Activated CD4-positive, alpha-beta memory T cell treated with anti-CD3 and anti-CD28 coated beads, Interleukin-2, amount 10 ng/mL, durations not matched to agents 7 days and 5 days (primary cell): Measurements from ENCODE around the gene TTLL4. TPM values are rescaled to one million over a fixed set of nuclear protein-coding genes. Genes with fewer than 3 reads are reported as not detected.
"Not testable (repeated sequence)": the region's sequence is repeated elsewhere in the genome, so short reads cannot be mapped to it uniquely, and the experiment has no call there.

Source experiments
- CTCF ChIA-PET: fragments of 350-600 bp; sonication (Branson Sonifier 250); formaldehyde crosslinking; loops from one replicate; lab custom pipeline; 2021; ENCODE audit warnings: antibody characterized with exemption, inconsistent platforms; lab: Charles Lee
- POLR2A ChIA-PET: fragments of 350-600 bp; sonication (Branson Sonifier 250); formaldehyde crosslinking; loops from one replicate; lab custom pipeline; 2021; ENCODE audit warnings: antibody characterized with exemption; lab: Charles Lee
- DNase-seq: peaks from one replicate; pipeline ENCODE4 v3.0.0-alpha.2; 2020
- H3K27ac Mint-ChIP-seq: one replicate; pipeline ENCODE4 v1.8.0; 2021; ENCODE audit warnings: mild to moderate bottlenecking, mixed read lengths
- H3K27me3 Mint-ChIP-seq: one replicate; pipeline ENCODE4 v1.8.0; 2021; ENCODE audit warnings: mixed read lengths
- H3K36me3 Mint-ChIP-seq: one replicate; pipeline ENCODE4 v1.8.0; 2021; ENCODE audit warnings: low read depth, mixed read lengths
- H3K4me1 Mint-ChIP-seq: one replicate; pipeline ENCODE4 v1.8.0; 2021; ENCODE audit warnings: mixed read lengths
- H3K4me3 Mint-ChIP-seq: one replicate; pipeline ENCODE4 v1.8.0; 2021; ENCODE audit warnings: mild to moderate bottlenecking, mixed read lengths
- H3K9me3 Mint-ChIP-seq: one replicate; pipeline ENCODE4 v1.8.0; 2021; ENCODE audit warnings: mixed read lengths
- total RNA-seq, 2 experiments: library from RNA; stranded (reverse); gene quantifications; one replicate each; pipeline ENCODE4 v1.2.3, GENCODE V29; 2021

The TTLL4 gene
- total RNA-seq, 2 experiments from 2014 or later, result 27.6 to 29.2 TPM

GRCh38 chr2:218754201-218754600, 43.6 kb downstream of the TTLL4 start:
- no peak overlapping the region for H3K27ac Mint-ChIP-seq
- no peaks in the 10 kb centered on the region for H3K4me1 Mint-ChIP-seq
- H3K27me3 Mint-ChIP-seq, result no peaks in the 10 kb centered on the region
- H3K4me3 Mint-ChIP-seq, result no peak overlapping the region
- POLR2A ChIA-PET, result no interaction called here
- no peaks in the 10 kb centered on the region for H3K9me3 Mint-ChIP-seq
- no peak for DNase-seq
- H3K36me3 Mint-ChIP-seq, result peaks cover 37% of the 10 kb centered on the region
- CTCF ChIA-PET, result interaction anchor here (1.0 to 1.4 kb wide), 2 partner anchors 27 to 44 kb away, joined by 3 read pairs; partner anchors contain the start of gene TTLL4

- no peak overlapping the region for H3K4me3 Mint-ChIP-seq
- ChIA-PET POLR2A (no interaction called here), CTCF (interaction anchor here (1.4 kb wide), 1 partner anchor 44 kb away, joined by 3 read pairs; the partner anchor contains the start of gene TTLL4)
- no peaks in the 10 kb centered on the region for H3K9me3 Mint-ChIP-seq
- peaks cover 34% of the 10 kb centered on the region for H3K36me3 Mint-ChIP-seq
- H3K27me3 Mint-ChIP-seq, result no peaks in the 10 kb centered on the region
- H3K4me1 Mint-ChIP-seq, result no peaks in the 10 kb centered on the region
- H3K27ac Mint-ChIP-seq, result no peak overlapping the region
- no peak for DNase-seq
Observed at GRCh38 chr2:218754781-218755180, 44.1 kb downstream of the TTLL4 start.

GRCh38 chr2:218755198-218755566, 44.5 kb downstream of the TTLL4 start:
- Mint-ChIP-seq H3K27ac (no peak overlapping the region), H3K27me3 (no peaks in the 10 kb centered on the region), H3K4me3 (no peak overlapping the region), H3K9me3 (no peaks in the 10 kb centered on the region), H3K36me3 (peaks cover 30% of the 10 kb centered on the region), H3K4me1 (no peaks in the 10 kb centered on the region)
- CTCF ChIA-PET, result interaction anchor here (1.4 kb wide), 1 partner anchor 45 kb away, joined by 3 read pairs; the partner anchor contains the start of gene TTLL4
- POLR2A ChIA-PET, result no interaction called here
- no peak for DNase-seq

- H3K27ac Mint-ChIP-seq, result no peak overlapping the region
- no peaks in the 10 kb centered on the region for H3K9me3 Mint-ChIP-seq
- POLR2A ChIA-PET, result no interaction called here
- no peaks in the 10 kb centered on the region for H3K27me3 Mint-ChIP-seq
- H3K4me1 Mint-ChIP-seq, result no peaks in the 10 kb centered on the region
- CTCF ChIA-PET, result no interaction called here
- DNase-seq, result no peak
- no peak overlapping the region for H3K4me3 Mint-ChIP-seq
- H3K36me3 Mint-ChIP-seq, result peaks cover 25% of the 10 kb centered on the region
Observed at GRCh38 chr2:218755567-218756404, 45.2 kb downstream of the TTLL4 start.

GRCh38 chr2:218756599-218757377, 46.2 kb downstream of the TTLL4 start:
- DNase-seq, result no peak
- Mint-ChIP-seq H3K9me3 (no peaks in the 10 kb centered on the region), H3K4me1 (no peaks in the 10 kb centered on the region), H3K27me3 (no peaks in the 10 kb centered on the region), H3K36me3 (peaks cover 20% of the 10 kb centered on the region), H3K27ac (no peak overlapping the region), H3K4me3 (no peak overlapping the region)
- CTCF ChIA-PET, result no interaction called here
- POLR2A ChIA-PET, result interaction anchor here (0.8 kb wide), 1 partner anchor 10 kb away, joined by 3 read pairs; no protein-coding TSS in a partner anchor

- Mint-ChIP-seq H3K9me3 (peaks cover 1% of the 10 kb centered on the region), H3K36me3 (no peaks in the 10 kb centered on the region), H3K4me3 (no peak overlapping the region), H3K4me1 (no peaks in the 10 kb centered on the region), H3K27me3 (no peaks in the 10 kb centered on the region), H3K27ac (no peak overlapping the region)
- ChIA-PET CTCF (no interaction called here), POLR2A (no interaction called here)
- no peak for DNase-seq
Observed at GRCh38 chr2:218761795-218762194, 51.2 kb downstream of the TTLL4 start.

GRCh38 chr2:218772759-218773158, 62.1 kb downstream of the TTLL4 start:
- Mint-ChIP-seq H3K9me3 (peaks cover 13% of the 10 kb centered on the region), H3K36me3 (peaks cover 12% of the 10 kb centered on the region)
- H3K27ac Mint-ChIP-seq, DNase-seq, POLR2A ChIA-PET, H3K4me3 Mint-ChIP-seq, H3K27me3 Mint-ChIP-seq, H3K4me1 Mint-ChIP-seq: not testable (repeated sequence)
- CTCF ChIA-PET, result interaction anchor here (1.0 kb wide), 1 partner anchor 75 kb away, joined by 3 read pairs; no protein-coding TSS in a partner anchor

GRCh38 chr2:218773881-218774280, 63.2 kb downstream of the TTLL4 start:
- Mint-ChIP-seq H3K27ac (no peak overlapping the region), H3K9me3 (peaks cover 16% of the 10 kb centered on the region), H3K4me1 (no peaks in the 10 kb centered on the region), H3K4me3 (no peak overlapping the region), H3K36me3 (peaks cover 14% of the 10 kb centered on the region), H3K27me3 (peaks cover 9% of the 10 kb centered on the region)
- DNase-seq, result no peak
- CTCF ChIA-PET, result no interaction called here
- POLR2A ChIA-PET, result no interaction called here

- ChIA-PET POLR2A (no interaction called here), CTCF (no interaction called here)
- H3K4me3 Mint-ChIP-seq, result no peak overlapping the region
- H3K4me1 Mint-ChIP-seq, result peaks cover 2% of the 10 kb centered on the region
- H3K27me3 Mint-ChIP-seq, result peaks cover 23% of the 10 kb centered on the region
- DNase-seq, result no peak
- peaks cover 12% of the 10 kb centered on the region for H3K36me3 Mint-ChIP-seq
- H3K9me3 Mint-ChIP-seq, result peaks cover 16% of the 10 kb centered on the region
- H3K27ac Mint-ChIP-seq, result no peak overlapping the region
Observed at GRCh38 chr2:218776488-218776887, 65.9 kb downstream of the TTLL4 start.

- Mint-ChIP-seq H3K9me3 (peaks cover 16% of the 10 kb centered on the region), H3K4me1 (peaks cover 2% of the 10 kb centered on the region), H3K27me3 (peaks cover 28% of the 10 kb centered on the region), H3K4me3 (no peak overlapping the region), H3K27ac (no peak overlapping the region), H3K36me3 (peaks cover 12% of the 10 kb centered on the region)
- DNase-seq, result no peak
- ChIA-PET POLR2A (no interaction called here), CTCF (no interaction called here)
Observed at GRCh38 chr2:218777276-218777990, 66.8 kb downstream of the TTLL4 start.

- H3K27ac Mint-ChIP-seq, result no peak overlapping the region
- H3K27me3 Mint-ChIP-seq, result peaks cover 45% of the 10 kb centered on the region
- H3K4me3 Mint-ChIP-seq, result no peak overlapping the region
- ChIA-PET POLR2A (no interaction called here), CTCF (no interaction called here)
- H3K36me3 Mint-ChIP-seq, result peaks cover 10% of the 10 kb centered on the region
- DNase-seq, result no peak
- peaks cover 13% of the 10 kb centered on the region for H3K9me3 Mint-ChIP-seq
- H3K4me1 Mint-ChIP-seq, result peaks cover 2% of the 10 kb centered on the region
Observed at GRCh38 chr2:218780046-218780445, 69.4 kb downstream of the TTLL4 start.

GRCh38 chr2:218780851-218781690, 70.4 kb downstream of the TTLL4 start:
- Mint-ChIP-seq H3K27ac (no peak overlapping the region), H3K9me3 (peaks cover 10% of the 10 kb centered on the region), H3K4me1 (peaks cover 2% of the 10 kb centered on the region), H3K4me3 (no peak overlapping the region), H3K36me3 (peaks cover 9% of the 10 kb centered on the region), H3K27me3 (peaks cover 45% of the 10 kb centered on the region)
- ChIA-PET POLR2A (no interaction called here), CTCF (no interaction called here)
- DNase-seq, result no peak
